Measurements from ENCODE around the gene CNGA2. TPM values are rescaled to one million over a fixed set of nuclear protein-coding genes. Genes with fewer than 3 reads are reported as not detected.

CNGA2 gene
- total and polyA plus RNA-seq, 7 experiments from 2014 or later, result not detected

DNA sequence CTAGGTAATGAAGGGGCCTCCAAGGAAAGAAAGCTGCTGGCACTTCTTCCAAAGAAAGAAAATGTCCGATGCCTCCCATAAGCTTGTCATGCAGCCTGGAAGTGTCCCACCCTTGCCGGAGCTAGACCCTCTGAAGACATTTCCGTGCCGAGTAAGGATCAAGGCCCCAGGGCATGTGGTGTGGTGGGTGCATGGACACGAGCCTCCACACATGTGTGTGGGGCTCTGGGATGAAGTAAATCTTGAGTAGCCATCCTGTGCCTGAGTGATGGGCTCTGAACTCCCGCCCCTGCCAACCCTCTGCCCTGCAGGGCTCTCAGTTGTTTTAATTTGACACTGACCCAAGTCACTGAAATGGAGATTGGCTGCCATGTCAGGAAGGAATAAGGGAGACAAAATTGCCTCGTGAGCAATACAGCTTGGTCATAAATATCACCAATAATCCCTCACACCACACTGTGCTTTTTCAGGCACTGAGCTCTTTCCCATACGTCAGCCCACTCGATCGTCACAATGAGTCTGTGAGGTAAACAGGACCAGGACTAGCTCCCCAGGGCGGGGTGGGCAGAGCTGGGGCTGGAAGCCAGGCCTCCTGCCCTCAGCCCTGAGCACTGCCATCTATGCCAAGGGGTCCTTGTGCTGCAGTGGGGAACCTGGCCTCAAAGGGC lies 24.6 kb downstream of the CNGA2 start:
- Histone ChIP-seq H3K4me3 (ENCODE audit: low read length) (no peak overlapping the region), H3K36me3 (ENCODE audit: control insufficient read depth in 2 of 3, insufficient read depth in 3 of 3, low read length in 3 of 3) (no peaks in the 10 kb centered on the region), H3K27me3 (ENCODE audit: control insufficient read depth in 2 of 2, insufficient read depth in 2 of 2, low read length in 2 of 2) (no peaks in the 10 kb centered on the region), H3K4me1 (ENCODE audit: control insufficient read depth in 2 of 2, insufficient read depth in 2 of 2, low read length in 2 of 2) (no peaks in the 10 kb centered on the region), H3K9me3 (ENCODE audit: control insufficient read depth in 2 of 3, low read length in 3 of 3) (no peaks in the 10 kb centered on the region), H3K27ac (ENCODE audit: low read depth, low read length) (no peak overlapping the region)
- Mint-ChIP-seq H3K4me3 (no peak overlapping the region), H3K27me3 (peaks cover 0 to 17% (median 0%) of the 10 kb centered on the region in 5 donors), H3K27ac (no peak overlapping the region), H3K36me3 (no peaks in the 10 kb centered on the region), H3K9me3 (no peaks in the 10 kb centered on the region), H3K4me1 (no peaks in the 10 kb centered on the region)
- ChIA-PET CTCF (no interaction called here), POLR2A (no interaction called here)
- DNase-seq (no peak), ATAC-seq (no peak)
- intact Hi-C loops (cut with micrococcal nuclease), result no loop called here

DNA sequence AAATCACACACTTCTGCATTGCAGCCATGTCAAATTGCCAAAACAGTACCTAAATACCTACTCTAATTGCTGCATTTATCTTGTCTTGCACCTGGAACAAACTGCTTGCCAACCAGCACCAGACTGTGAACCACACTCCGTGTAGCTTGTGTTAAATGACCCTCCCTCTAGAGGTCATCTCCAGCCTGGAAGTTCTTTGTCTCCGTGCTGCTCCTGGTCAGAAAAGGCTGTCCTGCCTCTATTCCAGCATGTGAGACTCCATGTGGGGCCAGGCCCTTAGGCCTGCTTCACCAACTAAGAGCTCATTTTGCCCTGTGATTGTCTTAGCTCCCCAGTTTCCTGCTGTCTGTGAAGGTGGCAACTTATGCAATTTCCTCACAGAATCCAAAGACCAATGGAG lies 28.3 kb downstream of the CNGA2 start:
- H3K4me1 Mint-ChIP-seq, result peaks cover 0 to 1% (median 0%) of the 10 kb centered on the region in 7 donors
- H3K36me3 Mint-ChIP-seq, result no peaks in the 10 kb centered on the region
- Histone ChIP-seq H3K27me3 (ENCODE audit: control insufficient read depth in 2 of 2, insufficient read depth in 2 of 2, low read length in 2 of 2) (no peaks in the 10 kb centered on the region), H3K27ac (ENCODE audit: low read depth, low read length) (no peak overlapping the region), H3K4me1 (ENCODE audit: control insufficient read depth in 2 of 2, insufficient read depth in 2 of 2, low read length in 2 of 2) (no peaks in the 10 kb centered on the region), H3K36me3 (ENCODE audit: control insufficient read depth in 2 of 3, insufficient read depth in 3 of 3, low read length in 3 of 3) (no peaks in the 10 kb centered on the region), H3K4me3 (ENCODE audit: low read length) (no peak overlapping the region), H3K9me3 (ENCODE audit: control insufficient read depth in 2 of 3, low read length in 3 of 3) (no peaks in the 10 kb centered on the region)
- H3K27ac Mint-ChIP-seq, result no peak overlapping the region
- peaks cover 0 to 18% (median 5%) of the 10 kb centered on the region in 5 donors for H3K27me3 Mint-ChIP-seq
- no peak overlapping the region for H3K4me3 Mint-ChIP-seq
- DNase-seq (no peak), ATAC-seq (no peak)
- intact Hi-C loops (cut with micrococcal nuclease), result no loop called here
- POLR2A ChIA-PET, result no interaction called here
- H3K9me3 Mint-ChIP-seq, result peaks cover 0 to 1% (median 0%) of the 10 kb centered on the region in 11 donors
- CTCF ChIA-PET, result no interaction called here

GRCh38 chrX:151763711-151764110 lies 29.2 kb downstream of the CNGA2 start:
- peaks cover 0 to 1% (median 0%) of the 10 kb centered on the region in 7 donors for H3K4me1 Mint-ChIP-seq
- H3K36me3 Mint-ChIP-seq, result no peaks in the 10 kb centered on the region
- CTCF ChIA-PET, result no interaction called here
- no peak overlapping the region for H3K4me3 Mint-ChIP-seq
- no peaks in the 10 kb centered on the region for H3K4me1 ChIP-seq (ENCODE audit: control insufficient read depth in 2 of 2, insufficient read depth in 2 of 2, low read length in 2 of 2)
- H3K27ac Mint-ChIP-seq, result no peak overlapping the region
- H3K9me3 Mint-ChIP-seq, result peaks cover 0 to 1% (median 0%) of the 10 kb centered on the region in 11 donors
- no peaks in the 10 kb centered on the region for H3K9me3 ChIP-seq (ENCODE audit: control insufficient read depth in 2 of 3, low read length in 3 of 3)
- DNase-seq, result no peak
- POLR2A ChIA-PET, result no interaction called here
- no peaks in the 10 kb centered on the region for H3K36me3 ChIP-seq (ENCODE audit: control insufficient read depth in 2 of 3, insufficient read depth in 3 of 3, low read length in 3 of 3)
- H3K27ac ChIP-seq (ENCODE audit: low read depth, low read length), result no peak overlapping the region
- H3K27me3 Mint-ChIP-seq, result peaks cover 0 to 18% (median 5%) of the 10 kb centered on the region in 5 donors
- ATAC-seq, result no peak
- intact Hi-C loops (cut with micrococcal nuclease), result no loop called here
- H3K4me3 ChIP-seq (ENCODE audit: low read length), result no peak overlapping the region
- H3K27me3 ChIP-seq (ENCODE audit: control insufficient read depth in 2 of 2, insufficient read depth in 2 of 2, low read length in 2 of 2), result no peaks in the 10 kb centered on the region

GRCh38 chrX:151765026-151765425 lies 30.5 kb downstream of the CNGA2 start:
- DNase-seq (no peak), ATAC-seq (no peak)
- Histone ChIP-seq H3K4me3 (ENCODE audit: low read length) (no peak overlapping the region), H3K36me3 (ENCODE audit: control insufficient read depth in 2 of 3, insufficient read depth in 3 of 3, low read length in 3 of 3) (no peaks in the 10 kb centered on the region), H3K27me3 (ENCODE audit: control insufficient read depth in 2 of 2, insufficient read depth in 2 of 2, low read length in 2 of 2) (no peaks in the 10 kb centered on the region), H3K27ac (ENCODE audit: low read depth, low read length) (no peak overlapping the region), H3K9me3 (ENCODE audit: control insufficient read depth in 2 of 3, low read length in 3 of 3) (no peaks in the 10 kb centered on the region), H3K4me1 (ENCODE audit: control insufficient read depth in 2 of 2, insufficient read depth in 2 of 2, low read length in 2 of 2) (no peaks in the 10 kb centered on the region)
- CTCF ChIA-PET, result no interaction called here
- Mint-ChIP-seq H3K27ac (no peak overlapping the region), H3K27me3 (peaks cover 0 to 18% (median 5%) of the 10 kb centered on the region in 5 donors), H3K4me3 (no peak overlapping the region), H3K9me3 (peaks cover 0 to 5% (median 0%) of the 10 kb centered on the region in 11 donors), H3K4me1 (peaks cover 0 to 1% (median 0%) of the 10 kb centered on the region in 7 donors), H3K36me3 (no peaks in the 10 kb centered on the region)
- intact Hi-C loops (cut with micrococcal nuclease), result no loop called here
- POLR2A ChIA-PET, result no interaction called here

- ChIA-PET POLR2A (no interaction called here), CTCF (no interaction called here)
- H3K27ac ChIP-seq (ENCODE audit: low read depth, low read length), result no peak overlapping the region
- H3K4me1 Mint-ChIP-seq, result no peaks in the 10 kb centered on the region
- H3K4me1 ChIP-seq (ENCODE audit: control insufficient read depth in 2 of 2, insufficient read depth in 2 of 2, low read length in 2 of 2), result no peaks in the 10 kb centered on the region
- H3K36me3 ChIP-seq (ENCODE audit: control insufficient read depth in 2 of 3, insufficient read depth in 3 of 3, low read length in 3 of 3), result no peaks in the 10 kb centered on the region
- intact Hi-C loops (cut with micrococcal nuclease), result no loop called here
- H3K9me3 ChIP-seq (ENCODE audit: control insufficient read depth in 2 of 3, low read length in 3 of 3), result no peaks in the 10 kb centered on the region
- H3K4me3 Mint-ChIP-seq, result no peak overlapping the region
- peaks cover 0 to 7% (median 1%) of the 10 kb centered on the region in 5 donors for H3K27me3 Mint-ChIP-seq
- H3K27me3 ChIP-seq (ENCODE audit: control insufficient read depth in 2 of 2, insufficient read depth in 2 of 2, low read length in 2 of 2), result no peaks in the 10 kb centered on the region
- no peaks in the 10 kb centered on the region for H3K36me3 Mint-ChIP-seq
- no peak overlapping the region for H3K27ac Mint-ChIP-seq
- H3K4me3 ChIP-seq (ENCODE audit: low read length), result no peak overlapping the region
- H3K9me3 Mint-ChIP-seq, result peaks cover 0 to 5% (median 0%) of the 10 kb centered on the region in 11 donors
- no peak for ATAC-seq
- no peak for DNase-seq
Observed at GRCh38 chrX:151771726-151772125, 37.2 kb downstream of the CNGA2 start.

- no peak overlapping the region for H3K27ac ChIP-seq (ENCODE audit: low read depth, low read length)
- ATAC-seq (no peak), DNase-seq (no peak)
- H3K36me3 ChIP-seq (ENCODE audit: control insufficient read depth in 2 of 3, insufficient read depth in 3 of 3, low read length in 3 of 3), result no peaks in the 10 kb centered on the region
- no peaks in the 10 kb centered on the region for H3K4me1 ChIP-seq (ENCODE audit: control insufficient read depth in 2 of 2, insufficient read depth in 2 of 2, low read length in 2 of 2)
- H3K9me3 Mint-ChIP-seq, result peaks cover 0 to 4% (median 0%) of the 10 kb centered on the region in 11 donors
- no peak overlapping the region for H3K4me3 ChIP-seq (ENCODE audit: low read length)
- intact Hi-C loops (cut with micrococcal nuclease), result no loop called here
- no peaks in the 10 kb centered on the region for H3K36me3 Mint-ChIP-seq
- CTCF ChIA-PET, result no interaction called here
- POLR2A ChIA-PET, result no interaction called here
- peaks cover 0 to 4% (median 1%) of the 10 kb centered on the region in 5 donors for H3K27me3 Mint-ChIP-seq
- no peak overlapping the region for H3K27ac Mint-ChIP-seq
- H3K9me3 ChIP-seq (ENCODE audit: control insufficient read depth in 2 of 3, low read length in 3 of 3), result no peaks in the 10 kb centered on the region
- no peak overlapping the region for H3K4me3 Mint-ChIP-seq
- no peaks in the 10 kb centered on the region for H3K27me3 ChIP-seq (ENCODE audit: control insufficient read depth in 2 of 2, insufficient read depth in 2 of 2, low read length in 2 of 2)
- no peaks in the 10 kb centered on the region for H3K4me1 Mint-ChIP-seq
Observed at GRCh38 chrX:151773434-151773833, 38.9 kb downstream of the CNGA2 start.

DNA sequence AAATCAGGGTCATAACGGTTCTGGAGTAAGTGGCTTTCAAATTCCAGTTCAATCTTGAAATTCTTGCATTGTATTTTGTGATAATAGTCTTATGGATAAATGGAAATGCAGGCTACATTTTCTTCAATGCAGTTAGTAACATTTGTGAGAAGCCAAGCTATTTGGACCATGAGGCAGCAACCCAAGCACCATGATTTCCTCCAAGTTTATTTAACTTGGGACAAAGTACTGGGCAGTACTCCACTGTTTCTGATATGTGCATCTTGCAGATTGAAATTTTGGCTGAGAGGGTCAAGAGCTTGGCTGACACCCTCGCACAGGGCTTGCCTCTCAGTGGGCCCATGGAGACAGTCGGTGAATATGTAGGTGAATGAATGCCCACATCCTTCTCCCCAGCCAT lies 39.9 kb downstream of the CNGA2 start:
- H3K27me3 Mint-ChIP-seq, result peaks cover 0 to 4% (median 1%) of the 10 kb centered on the region in 5 donors
- no peak overlapping the region for H3K4me3 ChIP-seq (ENCODE audit: low read length)
- no peaks in the 10 kb centered on the region for H3K4me1 Mint-ChIP-seq
- no peaks in the 10 kb centered on the region for H3K9me3 Mint-ChIP-seq
- no peaks in the 10 kb centered on the region for H3K36me3 Mint-ChIP-seq
- H3K36me3 ChIP-seq (ENCODE audit: control insufficient read depth in 2 of 3, insufficient read depth in 3 of 3, low read length in 3 of 3), result no peaks in the 10 kb centered on the region
- no peak overlapping the region for H3K27ac ChIP-seq (ENCODE audit: low read depth, low read length)
- H3K9me3 ChIP-seq (ENCODE audit: control insufficient read depth in 2 of 3, low read length in 3 of 3), result no peaks in the 10 kb centered on the region
- no peak overlapping the region for H3K4me3 Mint-ChIP-seq
- H3K4me1 ChIP-seq (ENCODE audit: control insufficient read depth in 2 of 2, insufficient read depth in 2 of 2, low read length in 2 of 2), result no peaks in the 10 kb centered on the region
- ATAC-seq (no peak), DNase-seq (no peak)
- no peaks in the 10 kb centered on the region for H3K27me3 ChIP-seq (ENCODE audit: control insufficient read depth in 2 of 2, insufficient read depth in 2 of 2, low read length in 2 of 2)
- intact Hi-C loops (cut with micrococcal nuclease), result no loop called here
- no peak overlapping the region for H3K27ac Mint-ChIP-seq
- POLR2A ChIA-PET, result no interaction called here
- CTCF ChIA-PET, result no interaction called here
